ENCODE measurements around the gene SLC4A11. TPM values are rescaled to one million over a fixed set of nuclear protein-coding genes. Genes with fewer than 3 reads are reported as not detected.

SLC4A11 gene
- total RNA-seq, 1 donor from 2014 or later: 27.2 TPM

GRCh38 chr20:3226864-3227263, 12.1 kb downstream of the SLC4A11 start:
- peaks cover 2% of the 10 kb centered on the region for H3K27me3 Mint-ChIP-seq (ENCODE audit: unreplicated experiment)
- no peak overlapping the region for H3K27ac Mint-ChIP-seq (ENCODE audit: unreplicated experiment)
- no peak overlapping the region for H3K4me3 Mint-ChIP-seq (ENCODE audit: unreplicated experiment)
- no peak for DNase-seq
- peaks cover 8% of the 10 kb centered on the region for H3K9me3 Mint-ChIP-seq (ENCODE audit: unreplicated experiment)
- no peak for TF ChIP-seq CTCF (IDR thresholded peaks at IDR 0.05; ENCODE audit: partially characterized antibody, unreplicated experiment)
- peaks cover 3% of the 10 kb centered on the region for H3K4me1 Mint-ChIP-seq (ENCODE audit: low read depth, unreplicated experiment)
- no peaks in the 10 kb centered on the region for H3K36me3 Mint-ChIP-seq (ENCODE audit: unreplicated experiment)

DNA sequence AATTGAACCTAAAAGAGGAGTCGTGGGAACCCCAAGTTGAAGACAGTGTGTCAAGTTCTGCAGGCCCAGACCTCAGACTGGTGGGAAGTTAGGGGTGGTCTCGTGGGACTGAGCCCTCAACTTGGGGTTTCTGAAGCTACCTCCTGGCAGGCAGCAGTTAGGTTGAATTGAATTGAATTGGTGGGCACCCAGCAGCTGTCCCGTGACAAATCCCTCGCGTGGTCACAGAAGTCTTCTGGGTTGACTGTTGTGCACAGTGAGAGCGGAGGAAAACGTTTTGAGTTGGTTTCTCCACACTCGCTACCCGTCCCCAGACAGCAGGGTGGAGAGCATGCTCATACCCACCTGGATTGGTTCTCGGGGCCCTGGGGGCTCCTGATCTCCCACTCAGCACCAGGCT, 12.9 kb downstream of the SLC4A11 start:
- Mint-ChIP-seq H3K4me1 (ENCODE audit: low read depth, unreplicated experiment) (peaks cover 3% of the 10 kb centered on the region), H3K27me3 (ENCODE audit: unreplicated experiment) (peaks cover 2% of the 10 kb centered on the region), H3K27ac (ENCODE audit: unreplicated experiment) (no peak overlapping the region), H3K9me3 (ENCODE audit: unreplicated experiment) (peaks cover 8% of the 10 kb centered on the region), H3K4me3 (ENCODE audit: unreplicated experiment) (no peak overlapping the region), H3K36me3 (ENCODE audit: unreplicated experiment) (no peaks in the 10 kb centered on the region)
- DNase-seq: no peak
- TF ChIP-seq CTCF (IDR thresholded peaks at IDR 0.05; ENCODE audit: partially characterized antibody, unreplicated experiment): no peak

- H3K27ac Mint-ChIP-seq (ENCODE audit: unreplicated experiment): no peak overlapping the region
- H3K4me1 Mint-ChIP-seq (ENCODE audit: low read depth, unreplicated experiment): peaks cover 3% of the 10 kb centered on the region
- H3K4me3 Mint-ChIP-seq (ENCODE audit: unreplicated experiment): no peak overlapping the region
- H3K27me3 Mint-ChIP-seq (ENCODE audit: unreplicated experiment): peaks cover 2% of the 10 kb centered on the region
- H3K36me3 Mint-ChIP-seq (ENCODE audit: unreplicated experiment): no peaks in the 10 kb centered on the region
- peaks cover 8% of the 10 kb centered on the region for H3K9me3 Mint-ChIP-seq (ENCODE audit: unreplicated experiment)
- no peak for TF ChIP-seq CTCF (IDR thresholded peaks at IDR 0.05; ENCODE audit: partially characterized antibody, unreplicated experiment)
- DNase-seq: no peak
These were observed 14.1 kb downstream of the SLC4A11 start for GRCh38 chr20:3224681-3225421.

- no peak for TF ChIP-seq CTCF (IDR thresholded peaks at IDR 0.05; ENCODE audit: partially characterized antibody, unreplicated experiment)
- no peaks in the 10 kb centered on the region for H3K36me3 Mint-ChIP-seq (ENCODE audit: unreplicated experiment)
These were observed 14.9 kb downstream of the SLC4A11 start for GRCh38 chr20:3223994-3224680.

DNA sequence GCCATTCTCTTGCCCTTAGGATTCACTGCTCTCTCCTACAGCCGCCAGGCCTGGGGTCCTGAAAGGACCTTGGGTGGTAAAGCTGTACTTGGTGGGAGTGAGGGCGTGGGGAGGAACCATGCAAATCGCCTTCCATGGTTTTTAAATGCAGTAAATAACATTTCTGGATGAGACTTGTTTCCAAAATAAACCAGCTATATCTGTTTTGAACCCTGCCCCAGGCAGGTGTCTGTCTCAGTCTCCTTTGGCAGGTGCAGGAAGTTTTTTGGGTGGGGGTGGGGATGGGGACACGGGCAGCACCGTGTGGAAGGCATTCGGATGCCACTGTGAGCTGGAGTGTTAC, 15.4 kb downstream of the SLC4A11 start:
- H3K27ac Mint-ChIP-seq (ENCODE audit: unreplicated experiment): no peak overlapping the region
- H3K4me1 Mint-ChIP-seq (ENCODE audit: low read depth, unreplicated experiment): peaks cover 3% of the 10 kb centered on the region
- H3K36me3 Mint-ChIP-seq (ENCODE audit: unreplicated experiment): no peaks in the 10 kb centered on the region
- no peak for DNase-seq
- peaks cover 2% of the 10 kb centered on the region for H3K27me3 Mint-ChIP-seq (ENCODE audit: unreplicated experiment)
- H3K4me3 Mint-ChIP-seq (ENCODE audit: unreplicated experiment): no peak overlapping the region
- peaks cover 8% of the 10 kb centered on the region for H3K9me3 Mint-ChIP-seq (ENCODE audit: unreplicated experiment)
- no peak for TF ChIP-seq CTCF (IDR thresholded peaks at IDR 0.05; ENCODE audit: partially characterized antibody, unreplicated experiment)

More at GRCh38 chr20:3223994-3224680, 14.9 kb downstream of the SLC4A11 start:
- Mint-ChIP-seq H3K4me3 (ENCODE audit: unreplicated experiment) (no peak overlapping the region), H3K27ac (ENCODE audit: unreplicated experiment) (no peak overlapping the region), H3K27me3 (ENCODE audit: unreplicated experiment) (peaks cover 2% of the 10 kb centered on the region), H3K9me3 (ENCODE audit: unreplicated experiment) (peaks cover 8% of the 10 kb centered on the region), H3K4me1 (ENCODE audit: low read depth, unreplicated experiment) (peaks cover 3% of the 10 kb centered on the region)
- DNase-seq: no peak
